HG03521 (cell line): ENCODE measurements around the gene GTF3C5.
"Not testable (repeated sequence)": the region's sequence is repeated elsewhere in the genome, so short reads cannot be mapped to it uniquely, and the experiment has no call there.

ENCODE experiments used
- ATAC-seq: cut with Tn5 transposase; IDR thresholded peaks from one replicate; pipeline ENCODE4 v1.9.1; 2021; ENCODE audit warnings: mild to moderate bottlenecking, moderate library complexity; ENCODE audit not compliant: unreplicated experiment

GTF3C5 gene, protein sequence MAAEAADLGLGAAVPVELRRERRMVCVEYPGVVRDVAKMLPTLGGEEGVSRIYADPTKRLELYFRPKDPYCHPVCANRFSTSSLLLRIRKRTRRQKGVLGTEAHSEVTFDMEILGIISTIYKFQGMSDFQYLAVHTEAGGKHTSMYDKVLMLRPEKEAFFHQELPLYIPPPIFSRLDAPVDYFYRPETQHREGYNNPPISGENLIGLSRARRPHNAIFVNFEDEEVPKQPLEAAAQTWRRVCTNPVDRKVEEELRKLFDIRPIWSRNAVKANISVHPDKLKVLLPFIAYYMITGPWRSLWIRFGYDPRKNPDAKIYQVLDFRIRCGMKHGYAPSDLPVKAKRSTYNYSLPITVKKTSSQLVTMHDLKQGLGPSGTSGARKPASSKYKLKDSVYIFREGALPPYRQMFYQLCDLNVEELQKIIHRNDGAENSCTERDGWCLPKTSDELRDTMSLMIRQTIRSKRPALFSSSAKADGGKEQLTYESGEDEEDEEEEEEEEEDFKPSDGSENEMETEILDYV

GRCh38 chr9:133030317-133031129 is at the start of gene GTF3C5:
Gene GTF3C5, plus strand, starts transcription at chr9:133030997. Its CDS starts 15 bp downstream, at chr9:133031012.
- ATAC-seq, result peak; percentile 94

DNA sequence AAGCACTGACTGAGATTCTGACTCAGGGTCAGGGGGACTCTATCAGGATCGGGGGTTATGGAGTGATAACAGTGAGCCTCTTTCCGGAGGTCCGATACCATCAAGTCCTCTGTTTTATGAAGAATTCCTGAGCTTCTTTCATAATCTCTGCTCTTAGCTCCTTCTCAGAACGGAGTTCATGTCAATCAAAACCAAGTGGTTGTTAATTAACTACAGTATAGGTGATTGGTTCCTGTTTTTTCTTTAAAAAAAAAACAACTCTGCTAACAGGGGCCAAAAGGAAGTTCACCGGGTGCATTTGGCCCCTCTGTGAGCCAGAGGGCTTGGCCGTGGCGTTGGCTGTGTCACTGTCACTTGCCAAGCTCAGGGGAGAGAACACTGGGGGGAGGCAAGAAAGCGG is 48.3 kb upstream of the GTF3C5 start:
- peak; percentile 47 for ATAC-seq

DNA sequence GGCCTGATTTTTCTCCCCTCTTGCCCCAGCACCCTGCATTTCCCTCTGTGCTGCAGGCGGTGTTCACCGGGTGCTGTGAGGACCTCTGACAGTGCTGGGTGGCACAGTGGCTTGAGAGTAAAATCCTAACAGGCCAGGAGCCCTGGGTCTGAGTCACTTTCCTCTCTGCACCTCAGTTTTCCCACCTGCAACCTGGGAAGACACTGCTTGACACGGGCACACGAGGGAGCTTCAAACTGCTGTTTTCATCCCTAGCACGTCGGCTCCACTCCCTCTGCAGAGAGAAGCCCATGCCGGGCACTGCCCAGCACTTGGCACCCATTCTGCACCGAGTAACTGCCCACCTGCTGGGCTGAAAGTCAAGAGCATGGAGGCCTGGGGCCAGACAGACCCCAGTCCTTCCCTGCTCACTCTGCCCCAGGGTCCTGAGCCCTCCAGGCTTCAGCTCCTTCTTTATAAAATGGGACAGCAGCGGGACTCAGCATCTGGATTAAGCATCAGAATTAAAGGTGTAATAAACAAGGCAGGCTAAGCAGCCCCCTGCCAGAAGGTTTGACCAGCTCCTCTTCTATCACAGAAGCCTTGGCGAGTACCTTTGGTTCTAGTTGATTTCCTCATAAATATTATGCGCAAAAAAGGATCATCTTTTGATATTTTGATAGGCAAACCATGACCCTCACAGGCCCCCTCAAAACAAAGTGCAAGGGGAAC is 47.2 kb upstream of the GTF3C5 start:
- ATAC-seq, result no peak

- no peak for ATAC-seq
Measured at GRCh38 chr9:132984202-132985070, 46.4 kb upstream of the GTF3C5 start.

DNA sequence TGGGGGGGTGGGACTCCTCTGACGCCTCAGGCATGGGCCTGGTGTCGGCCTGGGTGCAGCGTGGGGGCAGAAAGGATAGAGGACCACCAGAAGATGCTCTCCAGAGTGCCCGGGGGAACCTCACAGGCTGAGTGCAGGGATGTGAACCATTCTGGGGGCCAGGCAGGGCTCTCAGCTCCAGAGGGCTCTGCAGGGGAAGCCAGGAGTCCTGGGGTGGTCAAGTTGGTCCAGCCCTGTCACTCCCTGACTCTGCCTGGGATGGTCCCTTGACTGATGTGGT is 45.8 kb upstream of the GTF3C5 start:
- ATAC-seq, result no peak

DNA sequence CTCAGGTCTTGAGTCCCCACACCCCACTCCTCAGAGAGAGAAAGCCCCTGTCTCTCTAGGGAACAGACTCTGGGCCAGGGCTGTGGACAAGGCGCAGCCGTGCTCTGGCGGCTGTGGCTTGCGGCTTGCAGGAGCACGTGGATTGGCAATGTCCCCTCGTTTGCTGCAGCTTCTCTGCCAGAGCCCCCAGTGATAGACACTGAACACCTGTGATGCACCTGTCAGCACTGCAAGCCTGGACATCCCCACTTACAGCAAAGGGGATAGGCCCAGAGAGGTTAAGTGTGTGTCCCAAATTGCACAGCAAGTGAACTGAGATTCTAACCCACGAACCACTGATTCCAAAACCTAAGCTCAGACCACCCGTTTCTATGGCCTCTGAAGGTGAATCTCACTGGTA is 45.3 kb upstream of the GTF3C5 start:
- no peak for ATAC-seq

DNA sequence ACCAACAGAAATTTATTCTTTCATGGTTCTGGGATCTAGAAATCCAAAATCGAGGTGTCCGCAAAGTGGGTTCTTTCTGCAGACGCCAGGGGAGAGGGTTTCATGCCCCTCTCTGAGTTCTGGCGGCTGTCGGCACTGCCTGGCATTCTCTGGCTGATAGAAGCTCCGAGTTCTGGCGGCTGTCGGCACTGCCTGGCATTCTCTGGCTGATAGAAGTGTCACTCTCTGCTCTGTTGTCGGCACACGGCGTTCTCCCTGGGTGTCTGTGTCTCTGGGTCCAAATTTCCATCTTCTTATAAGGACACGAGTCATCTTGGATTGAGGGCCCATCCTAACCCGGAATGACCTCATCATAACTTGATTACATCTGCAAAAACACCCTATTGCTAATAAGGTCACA is 44.7 kb upstream of the GTF3C5 start:
- no peak for ATAC-seq

GRCh38 chr9:132986640-132987620 is 43.9 kb upstream of the GTF3C5 start:
- no peak for ATAC-seq

DNA sequence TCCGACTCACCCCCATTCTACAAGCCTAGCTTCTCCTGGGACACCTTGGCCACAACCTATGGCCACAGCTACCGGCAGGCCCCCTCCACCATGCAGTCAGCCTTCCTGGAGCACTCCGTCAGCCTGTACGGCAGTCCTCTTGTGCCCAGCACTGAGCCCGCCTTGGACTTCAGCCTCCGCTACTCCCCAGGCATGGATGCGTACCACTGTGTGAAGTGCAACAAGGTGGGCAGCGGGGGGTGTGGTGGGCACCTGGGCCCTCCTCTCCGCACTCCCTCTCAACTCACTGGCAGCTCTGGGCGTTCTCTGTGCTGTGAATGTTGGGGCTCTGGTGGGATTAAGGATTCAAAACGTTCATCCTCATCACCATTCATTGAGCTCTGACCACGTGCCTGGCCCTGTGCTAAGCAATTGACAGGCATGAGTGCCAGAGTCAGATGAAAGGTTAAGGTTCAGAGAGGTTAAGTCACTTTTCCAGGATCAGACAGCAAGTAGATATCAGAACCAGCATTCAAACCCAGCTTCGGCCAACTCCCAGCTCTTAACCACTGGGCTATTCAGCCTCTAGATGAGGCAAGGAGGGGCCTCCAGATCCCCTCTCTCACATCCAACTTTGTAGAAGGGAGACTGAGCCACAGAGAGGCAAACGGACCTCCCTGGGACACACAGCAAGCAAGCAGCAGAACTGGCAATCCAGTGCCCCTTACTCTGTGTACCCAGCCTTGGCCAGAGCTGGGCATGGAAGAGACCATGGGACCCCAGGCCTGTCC is 42.4 kb upstream of the GTF3C5 start:
- ATAC-seq, result no peak

- ATAC-seq, result no peak
Measured at GRCh38 chr9:132989014-132989310, 41.8 kb upstream of the GTF3C5 start.

- ATAC-seq, result no peak
Measured at GRCh38 chr9:132989414-132989996, 41.3 kb upstream of the GTF3C5 start.

- not testable (repeated sequence) for ATAC-seq
Measured at GRCh38 chr9:132989998-132990557, 40.7 kb upstream of the GTF3C5 start.

- ATAC-seq, result no peak
Measured at GRCh38 chr9:132990781-132991180, 40.0 kb upstream of the GTF3C5 start.

GRCh38 chr9:132991351-132992300 is 39.2 kb upstream of the GTF3C5 start:
- no peak for ATAC-seq

DNA sequence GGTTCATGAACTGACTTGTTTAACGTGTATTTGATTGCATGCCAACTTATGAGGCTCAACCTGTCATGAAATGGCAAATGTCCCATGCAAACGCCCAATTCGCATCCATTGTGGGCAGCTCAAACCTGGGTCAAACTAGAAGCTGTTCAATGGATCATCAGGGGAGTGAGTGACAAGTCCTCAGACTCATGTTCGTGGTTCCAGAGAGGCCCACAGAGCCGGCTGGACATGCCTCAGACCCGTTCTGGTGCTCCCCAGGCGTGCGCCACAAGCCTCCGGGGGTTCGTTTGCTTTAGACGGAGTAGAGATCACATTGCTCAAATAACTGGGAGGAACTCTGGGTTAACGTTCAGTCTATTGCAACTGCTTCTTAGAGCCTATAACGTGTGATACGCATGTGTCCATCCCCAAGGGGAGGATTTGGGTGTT is 37.3 kb upstream of the GTF3C5 start:
- ATAC-seq, result no peak

GRCh38 chr9:132994410-132995120 is 36.2 kb upstream of the GTF3C5 start:
- no peak for ATAC-seq
